SK-N-MC (cell line): ENCODE data around the gene EEF1AKMT4.

ENCODE experiments used
- DNase-seq: peaks from one replicate; pipeline ENCODE4 v3.0.0-alpha.2; 2011; ENCODE audit warnings: low read depth, low spot score
- H3K27ac ChIP-seq: fragments of 200-600 bp; sonication (generic); 2 replicates; pipeline ENCODE4 v1.5.1; 2016; ENCODE audit warnings: mixed run types
- H3K36me3 ChIP-seq: fragments of 200-600 bp; sonication (generic); 2 replicates; pipeline ENCODE4 v1.6.1; 2017; ENCODE audit warnings: antibody characterized with exemption, low read length, mixed read lengths; ENCODE audit not compliant: insufficient read depth
- H3K4me3 ChIP-seq: fragments of 200-600 bp; sonication (generic); 2 replicates; pipeline ENCODE4 v1.5.1; 2016
- H3K9ac ChIP-seq: fragments of 200-600 bp; sonication (generic); 2 replicates; pipeline ENCODE4 v1.8.0; 2017; ENCODE audit warnings: mixed run types, mixed read lengths; ENCODE audit not compliant: insufficient read length
- H3K9me3 ChIP-seq: fragments of 200-600 bp; sonication (generic); 2 replicates; pipeline ENCODE4 v1.6.1; 2017; ENCODE audit warnings: low read depth, mild to moderate bottlenecking, antibody characterized with exemption, low read length, moderate library complexity, mixed read lengths
- EZH2 ChIP-seq: fragments of 200-600 bp; sonication (generic); IDR thresholded peaks from one replicate; pipeline ENCODE4 v1.6.1; 2017; ENCODE audit warnings: antibody characterized with exemption
- FOXP2 ChIP-seq: optimal IDR thresholded peaks from 2 replicates; pipeline ENCODE3; 2011; ENCODE audit warnings: mild to moderate bottlenecking, moderate library complexity; ENCODE audit not compliant: insufficient read depth; ENCODE audit errors: extremely low read length, control extremely low read depth
- POLR2AphosphoS5 ChIP-seq: IDR thresholded peaks from 2 replicates; pipeline ENCODE4 v1.6.1; 2012; ENCODE audit warnings: mild to moderate bottlenecking, low read depth, low read length, borderline replicate concordance

EEF1AKMT4 gene

GRCh38 chr3:184227481-184227935, 22.0 kb upstream of the EEF1AKMT4 start:
- TF ChIP-seq EZH2 (no peak), FOXP2 (no peak), POLR2AphosphoS5 (no peak)
- H3K9me3 ChIP-seq = no peaks in the 10 kb centered on the region
- no peaks in the 10 kb centered on the region for H3K36me3 ChIP-seq
- H3K27ac ChIP-seq = no peak overlapping the region
- DNase-seq = no peak
- H3K9ac ChIP-seq = no peak overlapping the region
- no peak overlapping the region for H3K4me3 ChIP-seq

- H3K36me3 ChIP-seq = no peaks in the 10 kb centered on the region
- no peaks in the 10 kb centered on the region for H3K9me3 ChIP-seq
- H3K4me3 ChIP-seq = peak overlapping the region; percentile 82
- no peak for DNase-seq
- H3K27ac ChIP-seq = no peak overlapping the region
- H3K9ac ChIP-seq = no peak overlapping the region
- TF ChIP-seq POLR2AphosphoS5 (no peak), FOXP2 (no peak), EZH2 (no peak)
Measured at GRCh38 chr3:184228376-184229137, 20.9 kb upstream of the EEF1AKMT4 start.

GRCh38 chr3:184229394-184230080, 19.9 kb upstream of the EEF1AKMT4 start, which contains the start of gene VWA5B2:
TSS of gene VWA5B2 (plus strand) at chr3:184229585. CDS start at chr3:184230529, 944 bp downstream.
- H3K9me3 ChIP-seq = no peaks in the 10 kb centered on the region
- H3K36me3 ChIP-seq = no peaks in the 10 kb centered on the region
- no peak for DNase-seq
- H3K9ac ChIP-seq = no peak within 1 kb of the TSS
- peak within 1 kb of the TSS; percentile 82 for H3K4me3 ChIP-seq
- no peak within 1 kb of the TSS for H3K27ac ChIP-seq
- TF ChIP-seq FOXP2 (no peak), POLR2AphosphoS5 (no peak), EZH2 (no peak)

GRCh38 chr3:184230081-184230602, 19.3 kb upstream of the EEF1AKMT4 start:
- H3K9ac ChIP-seq = no peak overlapping the region
- H3K27ac ChIP-seq = no peak overlapping the region
- TF ChIP-seq POLR2AphosphoS5 (no peak), EZH2 (peak; percentile 98), FOXP2 (no peak)
- no peaks in the 10 kb centered on the region for H3K9me3 ChIP-seq
- H3K36me3 ChIP-seq = no peaks in the 10 kb centered on the region
- no peak for DNase-seq
- peak overlapping the region; percentile 82 for H3K4me3 ChIP-seq

GRCh38 chr3:184230603-184231528, 18.6 kb upstream of the EEF1AKMT4 start:
- TF ChIP-seq EZH2 = peak; percentile 24
- TF ChIP-seq POLR2AphosphoS5 = no peak
- no peak for TF ChIP-seq FOXP2
- no peaks in the 10 kb centered on the region for H3K36me3 ChIP-seq
- DNase-seq = no peak
- H3K9me3 ChIP-seq = no peaks in the 10 kb centered on the region
- H3K9ac ChIP-seq = no peak overlapping the region
- H3K4me3 ChIP-seq = peak overlapping the region; percentile 82
- H3K27ac ChIP-seq = no peak overlapping the region

GRCh38 chr3:184231671-184232070, 17.8 kb upstream of the EEF1AKMT4 start:
- Histone ChIP-seq H3K36me3 (no peaks in the 10 kb centered on the region), H3K9ac (no peak overlapping the region), H3K4me3 (no peak overlapping the region), H3K9me3 (no peaks in the 10 kb centered on the region), H3K27ac (no peak overlapping the region)
- TF ChIP-seq EZH2 = no peak
- TF ChIP-seq POLR2AphosphoS5 = no peak
- no peak for TF ChIP-seq FOXP2
- DNase-seq = no peak

GRCh38 chr3:184233127-184233843, 16.2 kb upstream of the EEF1AKMT4 start:
- Histone ChIP-seq H3K9me3 (no peaks in the 10 kb centered on the region), H3K4me3 (no peak overlapping the region), H3K9ac (no peak overlapping the region), H3K27ac (no peak overlapping the region), H3K36me3 (no peaks in the 10 kb centered on the region)
- TF ChIP-seq POLR2AphosphoS5 = no peak
- no peak for TF ChIP-seq FOXP2
- TF ChIP-seq EZH2 = no peak
- no peak for DNase-seq
